GM23338 (cell line): ENCODE measurements around the gene LEMD1. TPM values are rescaled to one million over a fixed set of nuclear protein-coding genes. Genes with fewer than 3 reads are reported as not detected.

Source experiments
- ATAC-seq: fragments of 200-7000 bp; cut with Tn5 transposase; 3 replicates; pipeline ENCODE4 v1.9.1; 2020
- DNase-seq: peaks from one replicate; pipeline ENCODE4 v3.0.0-alpha.2; 2015; ENCODE audit warnings: low spot score
- H2AFZ ChIP-seq: fragments of 200-600 bp; sonication (generic); 2 replicates; pipeline ENCODE4 v1.8.0; 2016; ENCODE audit warnings: antibody characterized with exemption, mild to moderate bottlenecking, moderate library complexity
- H3F3A ChIP-seq: fragments of 200-600 bp; sonication (generic); replicated peaks from 2 replicates; pipeline ENCODE4 v1.8.0; 2017; ENCODE audit warnings: antibody characterized with exemption, mixed run types, low read depth
- H3K27ac ChIP-seq: fragments of 200-600 bp; sonication (generic); 2 replicates; pipeline ENCODE4 v1.6.1; 2016; ENCODE audit warnings: low read depth
- H3K27me3 ChIP-seq: fragments of 200-600 bp; sonication (generic); 2 replicates; pipeline ENCODE4 v1.8.0; 2016; ENCODE audit warnings: mild to moderate bottlenecking, mixed run types, moderate library complexity; ENCODE audit not compliant: insufficient read depth
- H3K36me3 ChIP-seq: fragments of 200-600 bp; sonication (generic); 2 replicates; pipeline ENCODE4 v1.8.0; 2016; ENCODE audit warnings: mild to moderate bottlenecking; ENCODE audit not compliant: insufficient read depth
- H3K4me1 ChIP-seq: fragments of 200-600 bp; sonication (generic); 2 replicates; pipeline ENCODE4 v1.8.0; 2016; ENCODE audit warnings: mild to moderate bottlenecking, moderate library complexity; ENCODE audit not compliant: insufficient read depth
- H3K4me2 ChIP-seq: fragments of 200-600 bp; sonication (generic); 2 replicates; pipeline ENCODE4 v1.7.1; 2017; ENCODE audit warnings: mixed run types
- H3K4me3 ChIP-seq: fragments of 200-600 bp; sonication (generic); 2 replicates; pipeline ENCODE4 v1.6.1; 2016; ENCODE audit warnings: mixed run types
- H3K79me2 ChIP-seq: fragments of 200-600 bp; sonication (generic); replicated peaks from 2 replicates; pipeline ENCODE4 v1.8.0; 2017; ENCODE audit warnings: mild to moderate bottlenecking; ENCODE audit not compliant: insufficient read depth
- H3K9me2 ChIP-seq: fragments of 200-600 bp; sonication (generic); 2 replicates; pipeline ENCODE4 v1.8.0; 2017; ENCODE audit not compliant: insufficient read depth
- H4K20me1 ChIP-seq: fragments of 200-600 bp; sonication (generic); replicated peaks from 2 replicates; pipeline ENCODE4 v1.8.0; 2017; ENCODE audit warnings: mild to moderate bottlenecking; ENCODE audit not compliant: insufficient read depth
- H3K27ac Mint-ChIP-seq: 2 replicates; pipeline ENCODE4 v1.8.0; 2020; ENCODE audit warnings: inconsistent platforms, mild to moderate bottlenecking, moderate library complexity, mixed read lengths
- H3K27me3 Mint-ChIP-seq: 3 replicates; pipeline ENCODE4 v1.8.0; 2022; ENCODE audit warnings: low read depth, mild to moderate bottlenecking, moderate library complexity, mixed read lengths, inconsistent platforms; ENCODE audit not compliant: insufficient read depth, poor library complexity
- H3K36me3 Mint-ChIP-seq: 3 replicates; pipeline ENCODE4 v1.8.0; 2021; ENCODE audit warnings: low read depth, mild to moderate bottlenecking, inconsistent platforms, moderate library complexity, mixed read lengths
- H3K4me1 Mint-ChIP-seq: 3 replicates; pipeline ENCODE4 v1.8.0; 2020; ENCODE audit warnings: mild to moderate bottlenecking, inconsistent platforms, mixed read lengths
- H3K4me3 Mint-ChIP-seq: 3 replicates; pipeline ENCODE4 v1.8.0; 2021; ENCODE audit warnings: moderate library complexity, mild to moderate bottlenecking, inconsistent platforms, mixed read lengths
- H3K9me3 Mint-ChIP-seq: 3 replicates; pipeline ENCODE4 v1.8.0; 2020; ENCODE audit warnings: moderate library complexity, mild to moderate bottlenecking, inconsistent platforms, mixed read lengths
- EZH2 ChIP-seq: fragments of 200-600 bp; sonication (generic); IDR thresholded peaks from one replicate; pipeline ENCODE4 v1.8.0; 2017; ENCODE audit warnings: antibody characterized with exemption, mild to moderate bottlenecking, low read depth; ENCODE audit not compliant: unreplicated experiment
- JUNB ChIP-seq: IDR thresholded peaks from one replicate; pipeline ENCODE4 v1.6.1; 2016; ENCODE audit warnings: antibody characterized with exemption; ENCODE audit not compliant: unreplicated experiment
- microRNA counts: library from miRNA; unstranded; fragments of <30 nt; microRNA quantifications from one replicate; lab custom pipeline; 2017
- microRNA-seq: library from miRNA; unstranded; fragments of <30 nt; microRNA quantifications from one replicate; pipeline ENCODE4, GENCODE V29; 2017
- polyA plus RNA-seq: library from polyadenylated mRNA; unstranded; fragments of >200 nt; fragmentation: Nextera tagmentation; extraction: Ambion mirVana; gene quantifications from 2 replicates; pipeline ENCODE4 v1.2.1, GENCODE V29; 2016
- small RNA-seq: library from RNA; depleted of rRNA; stranded (forward); fragments of <200 nt; gene quantifications from one replicate; pipeline ENCODE3, GENCODE V24; 2014; ENCODE audit warnings: low replicate concordance
- total RNA-seq: library from RNA; depleted of rRNA; stranded (reverse); fragments of >200 nt; shearing (Covaris generic); gene quantifications from 2 replicates; pipeline ENCODE4 v1.2.3, GENCODE V29; 2014; rRNA removed

LEMD1 gene
- total and polyA plus RNA-seq, 2 experiments from 2014 or later = 4.7 to 10.7 TPM

GRCh38 chr1:205332015-205332791, 89.7 kb downstream of the LEMD1 start:
- Histone ChIP-seq H4K20me1 (no peaks in the 10 kb centered on the region), H3K9me2 (no peaks in the 10 kb centered on the region), H3K27me3 (no peaks in the 10 kb centered on the region), H3K4me3 (no peak overlapping the region), H3K27ac (no peak overlapping the region), H3K79me2 (no peaks in the 10 kb centered on the region), H3K4me1 (peaks cover 7% of the 10 kb centered on the region), H2AFZ (no peak overlapping the region), H3F3A (no peaks in the 10 kb centered on the region), H3K36me3 (no peaks in the 10 kb centered on the region), H3K4me2 (no peak overlapping the region)
- Mint-ChIP-seq H3K27me3 (peaks cover 11% of the 10 kb centered on the region), H3K36me3 (no peaks in the 10 kb centered on the region), H3K4me1 (peaks cover 12% of the 10 kb centered on the region), H3K27ac (no peak overlapping the region), H3K9me3 (no peaks in the 10 kb centered on the region), H3K4me3 (no peak overlapping the region)
- TF ChIP-seq EZH2 = no peak
- no peak for TF ChIP-seq JUNB
- DNase-seq (no peak), ATAC-seq (no peak)

MicroRNAs within 50 kb of the gene (microRNA counts, 767-probe panel; counts per million panel counts)
- 9,874 counts per million, percentile 69 among the panel's probes with 10 or more counts for microRNA hsa-miR-135b-5p (lab: Ali Mortazavi, UCI)

Small RNA genes lying within 50 kb of the gene (microRNA-seq; reads per million reads assigned to microRNA genes)
- 210 reads per million, percentile 74 among the genes with 10 or more reads in this experiment for gene MIR135B

Small RNA genes lying within 50 kb of the gene (small RNA-seq; reads per million reads assigned to genes)
- gene MIR135B (2.6 reads per million, percentile 86 among the genes with 10 or more reads in this experiment), gene SNRPGP10 (not detected)

Other genes starting within 250 kb of the LEMD1 start
- 8.2 and 10.7 TPM in 2 replicates for gene DSTYK, start 210.4 kb downstream of the LEMD1 start, total RNA-seq
- gene DSTYK, start 210.4 kb downstream of the LEMD1 start, polyA plus RNA-seq = 5.5 and 6.1 TPM in 2 replicates
- gene TMCC2, start 194.1 kb downstream of the LEMD1 start, total RNA-seq = 9.9 and 11.8 TPM in 2 replicates
- 2.6 and 3.1 TPM in 2 replicates for gene TMCC2, start 194.1 kb downstream of the LEMD1 start, polyA plus RNA-seq
- gene NUAK2, start 100.3 kb downstream of the LEMD1 start, total RNA-seq = 10.4 and 15.3 TPM in 2 replicates
- 7.7 and 7.8 TPM in 2 replicates for gene NUAK2, start 100.3 kb downstream of the LEMD1 start, polyA plus RNA-seq
- gene KLHDC8A, start 65.1 kb downstream of the LEMD1 start, total RNA-seq = 2.4 and 2.8 TPM in 2 replicates
- gene KLHDC8A, start 65.1 kb downstream of the LEMD1 start, polyA plus RNA-seq = 1.3 and 1.7 TPM in 2 replicates
- 5.6 and 6.2 TPM in 2 replicates for gene BLACAT1, start 34.0 kb upstream of the LEMD1 start, total RNA-seq
- gene BLACAT1, start 34.0 kb upstream of the LEMD1 start, polyA plus RNA-seq = 1.5 and 1.6 TPM in 2 replicates
- gene CDK18, start 82.6 kb upstream of the LEMD1 start, total RNA-seq = 34.3 and 46.5 TPM in 2 replicates
- 17.3 and 21.1 TPM in 2 replicates for gene CDK18, start 82.6 kb upstream of the LEMD1 start, polyA plus RNA-seq
- 19.1 and 19.7 TPM in 2 replicates for gene ELK4, start 210.0 kb upstream of the LEMD1 start, total RNA-seq
- 5.1 and 5.2 TPM in 2 replicates for gene ELK4, start 210.0 kb upstream of the LEMD1 start, polyA plus RNA-seq